PC-9 (cell line): ENCODE data around the gene LDLRAD3.

ENCODE experiments used
- CTCF ChIP-seq: fragments of 200-600 bp; sonication (generic); conservative IDR thresholded peaks from 2 replicates; pipeline ENCODE4 v1.6.1; 2017; ENCODE audit warnings: mixed run types, antibody characterized with exemption, mild to moderate bottlenecking, moderate library complexity
- EZH2 ChIP-seq: fragments of 200-600 bp; sonication (generic); IDR thresholded peaks from 2 replicates; pipeline ENCODE4 v1.8.0; 2017; ENCODE audit warnings: antibody characterized with exemption, low read depth

GRCh38 chr11:36098087-36098486 lies 154.2 kb downstream of the LDLRAD3 start:
- TF ChIP-seq CTCF (no peak), EZH2 (no peak)
